VCaP (cell line): ENCODE measurements around the gene DPH2.

ENCODE experiments used
- H3K27ac ChIP-seq: fragments of 450-650 bp; 2 replicates; pipeline ENCODE4 v1.5.1; 2017
- CTCF ChIP-seq: fragments of 450-650 bp; conservative IDR thresholded peaks from 2 replicates; pipeline ENCODE4 v1.5.1; 2017; ENCODE audit warnings: mild to moderate bottlenecking, moderate library complexity

DPH2 gene

GRCh38 chr1:43990271-43991199 is 20.7 kb downstream of the DPH2 start:
- H3K27ac ChIP-seq = peak overlapping the region; percentile 86
- TF ChIP-seq CTCF = no peak

- TF ChIP-seq CTCF = no peak
- H3K27ac ChIP-seq = peak overlapping the region; percentile 86
Observed at GRCh38 chr1:43991200-43991475, 21.3 kb downstream of the DPH2 start.

- peak within 1 kb of the TSS; percentile 86 for H3K27ac ChIP-seq
- no peak for TF ChIP-seq CTCF
Observed at GRCh38 chr1:43991476-43992231, 21.8 kb downstream of the DPH2 start, which contains the start of gene CCDC24. TSS of gene CCDC24 (plus strand) at chr1:43991599. CDS start at chr1:43991879, 280 bp downstream.

GRCh38 chr1:43992232-43992995 is 22.6 kb downstream of the DPH2 start:
- TF ChIP-seq CTCF = no peak
- H3K27ac ChIP-seq = peak overlapping the region; percentile 86

- peak overlapping the region; percentile 86 for H3K27ac ChIP-seq
- TF ChIP-seq CTCF = no peak
Observed at GRCh38 chr1:43993206-43993914, 23.6 kb downstream of the DPH2 start.

GRCh38 chr1:43994071-43994470 is 24.3 kb downstream of the DPH2 start:
- no peak overlapping the region for H3K27ac ChIP-seq

More at GRCh38 chr1:43994071-43994470, 24.3 kb downstream of the DPH2 start:
- TF ChIP-seq CTCF = no peak
